Measurements from ENCODE around the gene TOMM22.

TOMM22 gene

DNA sequence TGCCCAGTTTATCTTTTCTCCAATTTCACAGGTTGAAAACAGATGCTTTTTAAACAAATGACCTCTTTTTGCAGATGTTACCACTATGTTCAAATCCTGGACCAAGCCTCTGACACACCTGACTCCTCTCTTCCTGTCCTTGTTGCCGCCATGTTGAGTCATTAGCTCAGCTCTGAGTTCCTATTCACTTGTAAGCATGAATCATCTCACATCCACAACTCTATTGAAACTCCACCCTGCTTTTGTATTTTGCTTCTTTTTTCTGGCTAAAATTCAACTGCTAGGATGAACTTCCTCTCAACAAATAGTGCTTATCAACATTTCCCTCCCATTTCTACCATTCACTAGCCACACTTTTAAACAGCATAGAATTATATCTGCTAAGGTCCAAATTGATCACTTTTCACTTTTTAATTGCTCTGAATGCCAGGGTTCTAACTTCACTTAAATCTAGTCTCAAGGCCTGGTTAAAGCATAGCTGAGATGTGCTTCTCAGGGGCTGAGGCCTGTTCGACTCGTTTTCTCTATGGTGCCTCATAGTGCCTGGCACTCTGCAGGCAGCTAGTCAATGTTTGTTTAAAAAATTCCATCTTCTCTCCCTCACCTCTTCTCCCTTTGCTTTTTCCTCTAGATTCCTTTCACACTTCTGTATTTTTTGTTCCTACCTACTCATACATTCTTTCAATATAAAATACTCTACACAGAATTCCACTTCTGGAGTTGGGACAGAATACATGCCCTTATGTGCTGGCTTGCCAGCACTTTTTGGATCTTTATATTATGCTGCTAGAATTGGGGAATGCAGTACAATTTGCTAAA is 15.1 kb downstream of the TOMM22 start:
- no peak for DNase-seq

- DNase-seq = no peak
Measured at GRCh38 chr22:38697425-38698089, 15.8 kb downstream of the TOMM22 start.

DNA sequence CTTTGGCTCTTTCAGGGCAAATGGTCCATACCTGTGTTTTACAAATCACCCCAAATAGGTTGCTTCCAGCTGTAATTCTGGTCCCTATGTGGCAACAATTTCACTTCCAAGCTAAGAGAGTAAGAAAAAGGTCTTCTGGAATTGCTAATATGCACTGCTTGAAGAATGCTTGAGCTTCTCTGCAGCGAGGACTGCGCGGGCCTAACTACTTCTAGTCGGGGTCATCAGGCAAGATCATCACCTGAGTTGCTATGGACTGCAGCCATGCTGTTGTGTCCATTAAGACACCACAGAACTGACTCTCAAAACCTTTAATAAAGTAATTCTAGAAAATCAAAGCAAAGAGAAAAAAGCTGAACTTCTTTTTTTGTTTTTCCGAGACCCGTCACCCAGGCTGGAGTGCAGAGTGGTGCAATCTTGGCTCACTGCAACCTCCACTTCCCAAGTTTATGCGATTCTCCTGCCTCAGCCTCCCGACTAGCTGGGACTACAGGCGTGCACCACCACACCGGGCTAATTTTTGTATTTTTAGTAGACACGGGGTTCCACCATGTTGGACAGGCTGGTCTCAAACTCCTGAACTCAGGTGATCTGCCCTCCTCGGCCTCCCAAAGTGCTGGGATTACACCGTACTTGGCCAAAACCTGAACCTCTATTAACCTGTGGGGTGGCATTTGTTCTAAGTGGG is 16.8 kb downstream of the TOMM22 start:
- no peak for DNase-seq

DNA sequence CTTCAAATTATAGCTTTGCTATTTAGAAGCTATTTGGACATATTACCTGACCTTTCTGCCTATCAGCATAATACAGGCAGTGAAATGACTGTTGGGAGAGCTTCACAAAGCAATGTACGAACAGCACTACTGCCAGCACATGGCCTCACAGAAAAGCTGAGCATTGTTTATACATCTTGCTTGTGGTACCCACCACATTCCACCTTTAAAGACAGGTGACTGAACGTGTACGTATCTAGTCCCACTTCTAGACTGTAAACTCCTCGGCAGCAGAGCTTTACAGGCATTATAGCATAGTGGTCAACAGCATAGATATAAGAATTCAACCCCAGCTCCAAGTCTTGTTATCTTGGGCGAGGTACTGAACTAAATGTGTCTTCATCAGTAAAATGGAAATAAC is 17.4 kb downstream of the TOMM22 start:
- DNase-seq = no peak

- DNase-seq = no peak
Measured at GRCh38 chr22:38699784-38700183, 18.0 kb downstream of the TOMM22 start.

DNA sequence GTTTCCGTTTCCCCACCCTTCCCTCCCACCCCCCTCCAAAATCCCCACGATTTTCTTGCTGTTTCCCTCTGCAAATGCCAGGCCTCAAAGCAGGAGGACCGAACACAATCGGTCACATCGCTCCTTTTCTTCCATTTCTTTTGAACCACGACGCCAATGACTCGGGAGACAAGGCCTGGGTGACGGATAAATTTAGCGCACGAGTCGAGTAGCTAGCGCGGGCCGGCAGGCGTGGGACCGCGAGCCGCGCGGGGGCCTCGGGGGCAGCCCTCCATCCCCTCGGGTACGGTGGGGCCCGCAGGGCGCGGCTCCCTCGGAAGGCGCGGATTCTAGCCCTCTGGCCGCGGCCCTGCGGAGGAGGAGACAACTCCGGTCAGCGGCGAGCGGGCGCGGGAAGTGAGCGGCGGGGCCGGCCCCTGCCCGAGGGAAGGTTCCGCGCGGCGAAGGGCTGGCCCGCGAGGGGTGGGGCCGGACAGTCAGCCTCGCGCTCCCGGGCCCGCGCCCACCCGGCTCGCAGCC is 18.6 kb downstream of the TOMM22 start:
- no peak for DNase-seq

DNA sequence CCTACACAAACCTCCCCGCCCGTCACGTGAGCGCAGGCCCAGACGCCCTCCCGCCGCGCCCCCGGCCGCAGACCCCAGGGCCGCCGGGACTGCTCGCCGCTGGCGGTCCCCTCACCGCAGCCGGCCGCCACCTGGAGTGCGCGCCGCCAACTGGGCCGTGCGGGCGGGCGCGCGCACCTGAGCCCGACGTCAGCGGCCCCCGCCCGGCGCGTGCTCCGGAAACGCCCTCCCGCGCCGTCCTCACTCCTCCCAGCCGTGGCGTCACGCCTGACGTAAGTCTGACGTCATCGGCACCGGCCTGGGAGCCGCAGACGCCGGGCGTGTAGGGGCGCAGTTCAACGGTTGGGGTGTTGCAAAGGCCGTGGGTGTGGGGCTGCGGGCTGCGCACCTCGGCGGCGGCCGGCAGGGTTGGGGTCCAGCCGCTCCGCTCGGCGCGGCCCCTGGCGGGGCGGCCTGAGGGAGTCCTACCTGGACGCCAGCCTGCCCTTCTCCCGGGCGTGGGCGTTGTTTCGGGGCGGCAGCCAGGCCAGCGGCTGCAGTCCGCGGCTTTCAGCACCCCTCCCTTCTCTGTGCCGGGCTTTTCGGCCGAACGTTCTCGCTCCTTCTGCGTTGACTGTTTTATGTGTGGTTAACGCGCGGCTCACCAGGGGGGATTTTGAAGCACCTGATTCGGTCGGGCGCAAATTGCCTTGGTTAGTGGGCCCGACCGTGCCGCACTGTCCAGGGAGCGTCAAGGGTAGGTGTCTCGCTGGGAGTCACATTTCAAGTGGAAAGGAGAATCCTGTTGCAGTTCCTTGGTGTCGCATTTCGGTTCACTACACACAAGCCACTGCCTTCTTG is 19.3 kb downstream of the TOMM22 start, which contains the start of gene JOSD1:
Gene JOSD1, minus strand, starts transcription at position 155 of the 840 bp plus-strand sequence. CDS start 956 bp downstream, outside the sequence.
- DNase-seq = peak; percentile 83

DNA sequence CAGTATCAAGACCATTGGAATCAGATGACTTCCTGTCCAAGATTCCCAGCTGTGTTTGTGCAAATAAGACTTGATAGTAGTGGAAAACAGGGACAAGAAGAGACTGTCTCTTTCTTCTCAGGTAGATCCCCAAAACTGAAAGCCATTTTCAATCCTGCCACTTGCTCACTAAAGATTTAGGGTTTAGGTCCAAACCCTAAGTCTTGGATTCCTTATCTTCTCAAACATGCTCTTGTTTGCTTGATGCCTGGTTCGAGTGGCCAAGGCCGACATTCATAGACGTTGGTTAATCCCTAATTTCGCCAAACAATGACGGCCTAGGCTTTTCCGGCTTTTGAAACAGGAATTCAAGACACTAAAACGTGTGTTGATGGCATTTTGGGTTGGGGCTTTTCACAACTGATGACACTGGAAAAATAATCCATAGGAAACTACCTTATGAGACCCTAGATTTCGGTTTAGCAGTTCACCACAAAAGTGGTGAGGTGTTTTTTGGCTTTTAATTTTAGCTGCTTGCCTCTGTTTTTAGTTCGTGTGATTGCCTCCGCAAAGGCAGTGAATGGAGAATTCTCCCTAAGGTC is 23.0 kb downstream of the TOMM22 start:
- no peak for DNase-seq

DNA sequence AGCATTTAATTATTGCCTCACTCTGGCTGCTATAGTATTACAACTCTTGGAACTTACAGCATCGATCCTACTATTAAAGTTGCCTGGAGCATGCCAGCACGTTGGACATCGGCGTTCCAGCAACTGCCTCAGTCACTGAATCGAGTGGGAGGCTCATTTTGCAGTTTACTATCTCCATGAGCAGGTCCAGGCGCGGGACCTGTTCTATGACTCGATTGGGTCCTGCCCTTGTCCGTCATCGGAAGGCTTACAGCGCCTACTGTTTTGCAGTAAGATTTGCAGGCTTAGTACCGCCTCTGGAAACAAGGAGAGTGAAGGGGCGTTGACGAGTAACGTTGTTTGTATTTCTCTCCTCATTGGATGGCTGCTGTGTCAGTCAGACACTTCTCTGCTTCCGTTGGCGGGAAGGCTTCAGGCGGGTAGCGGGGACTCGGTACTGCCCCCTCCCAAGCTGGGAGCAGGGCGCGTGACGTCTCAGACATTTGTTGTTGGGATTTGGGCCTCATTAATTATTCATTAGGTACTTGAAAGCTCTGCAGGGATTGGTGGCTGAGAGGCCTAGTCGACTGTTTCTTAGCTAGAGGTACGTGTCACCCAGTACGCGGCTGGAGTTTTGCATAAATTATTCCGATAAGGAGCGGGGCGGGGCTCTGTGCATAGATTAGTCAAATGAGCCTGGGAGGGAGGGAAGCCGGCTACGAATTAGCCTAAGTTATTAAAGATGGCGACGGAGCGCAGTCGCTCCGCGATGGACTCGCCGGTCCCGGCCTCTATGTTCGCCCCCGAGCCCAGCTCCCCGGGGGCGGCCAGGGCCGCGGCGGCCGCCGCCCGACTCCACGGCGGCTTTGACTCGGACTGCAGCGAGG is 23.7 kb downstream of the TOMM22 start, which contains the start of gene GTPBP1:
Gene GTPBP1, plus strand, starts transcription at position 710 of the 866 bp plus-strand sequence. Its CDS starts 12 bp downstream, at position 722.
- DNase-seq = peak; percentile 100

DNA sequence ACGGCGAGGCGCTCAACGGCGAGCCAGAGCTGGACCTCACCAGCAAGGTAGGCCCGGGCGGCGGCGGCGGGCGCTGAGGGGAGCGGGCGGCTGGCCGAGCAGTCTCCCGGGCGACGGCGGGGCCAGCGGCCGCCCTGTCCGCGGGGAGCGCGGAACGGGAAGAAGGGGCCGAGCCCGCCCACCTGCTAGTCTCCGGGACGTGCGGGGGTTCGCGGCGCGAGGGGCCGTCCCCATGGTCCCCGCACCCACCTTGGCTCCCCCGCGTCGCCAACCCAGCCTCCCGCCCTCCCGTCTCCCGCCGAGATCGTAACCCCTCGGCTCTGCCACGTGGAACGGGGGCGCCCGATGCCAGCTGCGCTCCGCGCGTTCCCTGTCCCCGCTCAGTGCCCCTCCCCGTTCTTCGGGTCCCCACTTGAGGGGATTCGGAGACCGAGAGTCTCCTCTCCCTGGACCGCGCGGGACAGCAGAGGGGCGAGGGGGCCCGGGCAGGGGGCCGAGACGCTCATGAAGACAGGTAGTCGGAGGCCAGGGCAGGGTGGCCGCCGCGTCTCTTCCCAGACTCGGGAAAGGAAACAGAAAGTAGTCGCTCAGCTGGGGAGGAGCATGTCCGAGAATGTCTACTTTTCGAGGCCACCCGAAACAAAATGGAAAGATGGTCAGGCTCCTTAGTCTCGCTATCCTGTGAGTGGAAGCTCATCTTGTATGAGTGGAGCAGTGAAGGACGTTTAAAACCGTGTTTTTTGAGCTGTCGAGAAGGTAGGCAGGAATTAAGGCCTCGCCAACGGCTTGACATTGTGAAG is 24.5 kb downstream of the TOMM22 start:
- no peak for DNase-seq

- no peak for DNase-seq
Measured at GRCh38 chr22:38706901-38707195, 25.1 kb downstream of the TOMM22 start.

- no peak for DNase-seq
Measured at GRCh38 chr22:38707346-38707745, 25.6 kb downstream of the TOMM22 start.

DNA sequence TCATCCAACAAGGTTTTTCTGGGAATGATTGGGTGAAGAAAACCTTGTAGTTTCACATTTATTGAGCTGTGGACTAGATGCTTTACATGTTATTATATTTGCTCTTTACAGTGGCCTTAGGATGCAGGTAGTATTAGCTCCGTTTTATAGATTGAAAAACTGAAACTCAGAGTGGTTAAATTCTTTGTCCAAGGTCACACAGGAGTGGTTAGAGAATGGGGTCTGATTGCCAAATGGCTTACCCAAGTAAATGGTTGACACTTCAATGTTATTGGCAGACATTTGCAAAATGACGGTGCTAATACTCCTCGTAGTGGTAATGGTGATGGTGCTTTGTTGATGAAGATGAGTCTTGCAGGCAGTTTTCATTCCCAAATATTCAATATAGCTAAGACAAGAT is 26.2 kb downstream of the TOMM22 start:
- DNase-seq = no peak

DNA sequence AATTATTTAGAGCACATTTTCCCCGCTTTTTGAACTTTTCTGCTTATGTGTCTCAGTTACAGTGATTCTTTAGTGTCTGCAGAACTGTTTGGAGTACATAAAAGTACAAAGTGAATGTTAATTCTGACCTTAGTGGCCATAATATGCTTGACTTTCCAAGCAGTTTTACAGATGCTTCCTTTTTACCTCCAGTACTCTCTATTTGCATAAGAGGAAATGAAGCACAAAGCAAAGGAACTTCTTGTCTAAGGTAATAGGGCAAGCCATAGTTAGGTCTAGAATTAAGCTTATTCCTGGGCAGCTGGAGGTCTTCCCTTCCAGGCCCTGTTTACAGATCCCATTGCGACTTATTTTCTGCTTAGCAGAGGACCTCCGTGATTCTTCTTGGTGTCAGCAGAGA is 27.5 kb downstream of the TOMM22 start:
- DNase-seq = no peak

DNA sequence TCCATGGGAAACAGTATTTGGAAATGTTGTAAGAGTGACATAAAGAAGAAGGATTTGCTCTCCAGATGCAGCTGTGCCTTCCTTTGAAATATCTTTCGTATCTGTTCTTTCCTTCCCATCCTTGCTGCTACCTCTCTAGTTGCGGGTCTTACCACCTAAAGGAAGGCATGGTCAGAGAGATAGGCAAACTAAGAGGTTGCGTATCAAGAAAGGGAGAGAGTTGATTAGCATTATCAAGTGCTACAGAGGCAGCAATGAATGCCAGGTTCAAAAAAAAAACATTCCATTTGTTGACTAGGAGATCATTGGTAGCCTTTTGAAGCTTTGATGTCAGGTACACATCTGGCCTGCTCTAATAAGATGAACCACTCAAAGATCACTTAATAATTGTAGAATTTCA is 28.6 kb downstream of the TOMM22 start:
- no peak for DNase-seq

DNA sequence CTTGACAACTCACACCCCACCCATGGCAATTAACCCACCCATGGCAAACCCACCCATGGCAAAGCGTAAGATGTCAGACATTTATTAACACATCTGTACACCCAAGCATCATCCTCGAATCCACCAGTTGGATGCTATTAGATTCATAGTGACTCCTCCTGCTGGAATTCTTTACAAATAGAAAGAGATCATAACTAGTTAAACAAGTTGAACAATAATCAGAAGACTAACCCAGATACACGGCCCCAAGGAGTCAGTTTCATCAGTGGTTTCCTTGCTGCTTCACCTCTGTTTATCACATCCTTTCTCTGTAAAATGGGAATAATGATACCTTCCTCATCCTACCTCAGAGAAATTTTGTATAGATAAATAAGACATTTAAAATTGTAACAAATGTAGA is 29.1 kb downstream of the TOMM22 start:
- no peak for DNase-seq

GRCh38 chr22:38712486-38713207 is 30.9 kb downstream of the TOMM22 start:
- no peak for DNase-seq

- no peak for DNase-seq
Measured at GRCh38 chr22:38713921-38714320, 32.2 kb downstream of the TOMM22 start.

- DNase-seq = peak; percentile 77
Measured at GRCh38 chr22:38715176-38715764, 33.5 kb downstream of the TOMM22 start.
